ENCODE results near the gene MRC2.

DNA sequence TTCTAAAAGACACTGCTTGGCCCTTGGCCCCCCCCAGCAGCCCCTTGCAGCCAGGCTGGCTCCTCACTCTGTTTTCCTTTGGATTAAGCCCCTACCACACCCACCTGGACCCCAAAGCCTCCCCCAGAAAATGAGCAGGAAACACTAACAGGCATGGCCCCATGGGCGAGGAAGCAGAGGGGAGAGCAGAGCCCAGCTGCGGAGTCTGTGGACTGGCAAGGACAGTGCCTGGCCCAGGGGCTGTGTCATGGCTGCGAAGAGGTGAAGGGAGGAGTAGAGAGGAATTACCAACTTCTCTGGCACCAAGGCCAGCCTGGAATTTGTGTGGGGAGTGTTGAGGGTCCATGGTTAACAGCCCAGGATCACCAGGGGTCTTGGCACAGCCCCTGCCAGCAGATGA is 47.4 kb downstream of the MRC2 start:
- no peak for TF ChIP-seq TOX (CRISPR knock-in tag; IDR thresholded peaks at IDR 0.05; ENCODE audit: borderline replicate concordance)
- no peak for TF ChIP-seq BACH2 (CRISPR knock-in tag; IDR thresholded peaks at IDR 0.05; ENCODE audit: borderline replicate concordance)
- no peak for TF ChIP-seq ZFP30 (CRISPR knock-in tag; IDR thresholded peaks at IDR 0.05)

All from SK-N-SH treated with all-trans-retinoic acid at 6 μM for 48 hours (cell line).